GM18868 (cell line): ENCODE results near the gene STXBP2.
A peak's percentile ranks its signal among the peaks of the same experiment; 100 is the strongest.

Experiments
- ATAC-seq: cut with Tn5 transposase; IDR thresholded peaks from one replicate; pipeline ENCODE4 v1.9.1; 2021; ENCODE audit warnings: mild to moderate bottlenecking, moderate library complexity; ENCODE audit not compliant: unreplicated experiment

The STXBP2 gene

GRCh38 chr19:7677669-7678311 is 40.9 kb downstream of the STXBP2 start:
- no peak for ATAC-seq

DNA sequence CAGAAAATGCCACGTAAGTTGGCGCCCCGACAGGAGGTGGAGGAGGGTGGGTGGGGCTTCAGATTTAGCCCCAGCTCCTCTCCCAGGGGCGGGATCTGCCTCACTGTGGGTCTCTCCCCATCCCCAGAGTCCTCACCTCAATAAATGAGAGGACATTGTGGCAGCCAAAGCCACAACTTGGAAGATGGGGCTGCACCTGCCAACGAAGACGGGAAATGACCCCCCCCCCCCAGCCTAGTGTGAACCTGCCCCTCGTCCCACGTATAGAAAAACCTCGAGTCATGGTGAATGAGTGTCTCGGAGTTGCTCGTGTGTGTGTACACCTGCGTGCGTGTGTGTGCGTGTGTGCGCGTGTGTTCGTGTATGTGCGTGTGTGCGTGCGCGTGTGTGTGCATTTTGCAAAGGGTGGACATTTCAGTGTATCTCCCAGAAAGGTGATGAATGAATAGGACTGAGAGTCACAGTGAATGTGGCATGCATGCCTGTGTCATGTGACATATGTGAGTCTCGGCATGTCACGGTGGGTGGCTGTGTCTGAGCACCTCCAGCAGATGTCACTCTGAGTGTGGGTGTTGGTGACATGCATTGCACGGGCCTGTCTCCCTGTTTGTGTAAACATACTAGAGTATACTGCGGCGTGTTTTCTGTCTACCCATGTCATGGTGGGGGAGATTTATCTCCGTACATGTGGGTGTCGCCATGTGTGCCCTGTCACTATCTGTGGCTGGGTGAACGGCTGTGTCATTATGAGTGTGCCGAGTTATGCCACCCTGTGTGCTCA is 42.3 kb downstream of the STXBP2 start:
- ATAC-seq = peak; percentile 38

DNA sequence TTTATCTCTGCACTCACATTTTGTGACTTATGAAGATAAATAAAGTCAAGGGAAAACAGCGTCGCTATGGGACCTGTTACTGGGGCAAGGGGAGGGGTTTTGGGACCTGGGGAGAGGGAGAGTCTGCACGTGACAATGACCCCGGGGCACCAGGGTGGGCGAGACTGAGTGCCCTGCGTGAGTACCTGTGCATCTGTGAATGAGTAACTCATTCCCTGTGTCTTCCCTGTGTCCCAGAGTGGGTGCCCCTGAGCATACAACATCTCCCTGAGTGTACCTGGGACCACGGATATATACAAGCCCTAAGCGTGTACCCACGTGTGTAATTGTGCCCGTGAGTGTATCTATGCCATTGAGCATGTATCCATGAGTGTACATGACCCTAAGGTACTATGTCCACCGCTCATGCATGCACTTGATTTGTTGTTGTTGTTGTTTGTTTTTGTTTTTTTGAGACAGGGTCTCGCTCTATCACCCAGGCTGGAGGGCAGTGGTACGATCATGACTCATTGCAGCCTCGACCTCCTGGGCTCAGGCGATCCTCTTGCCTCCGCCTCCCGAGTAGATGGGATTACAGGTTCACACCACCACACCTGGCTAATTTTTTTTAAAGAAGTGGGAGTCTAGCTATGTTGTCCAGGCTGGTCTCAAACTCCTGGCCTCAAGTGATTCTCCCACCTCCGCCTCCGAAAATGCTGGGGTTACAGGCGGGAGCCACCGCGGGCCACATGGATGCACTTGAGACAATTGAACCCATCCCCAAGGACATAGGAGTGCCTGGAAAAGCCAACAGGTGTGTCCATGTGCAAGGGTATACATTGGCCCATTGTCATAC is 43.1 kb downstream of the STXBP2 start:
- no peak for ATAC-seq

DNA sequence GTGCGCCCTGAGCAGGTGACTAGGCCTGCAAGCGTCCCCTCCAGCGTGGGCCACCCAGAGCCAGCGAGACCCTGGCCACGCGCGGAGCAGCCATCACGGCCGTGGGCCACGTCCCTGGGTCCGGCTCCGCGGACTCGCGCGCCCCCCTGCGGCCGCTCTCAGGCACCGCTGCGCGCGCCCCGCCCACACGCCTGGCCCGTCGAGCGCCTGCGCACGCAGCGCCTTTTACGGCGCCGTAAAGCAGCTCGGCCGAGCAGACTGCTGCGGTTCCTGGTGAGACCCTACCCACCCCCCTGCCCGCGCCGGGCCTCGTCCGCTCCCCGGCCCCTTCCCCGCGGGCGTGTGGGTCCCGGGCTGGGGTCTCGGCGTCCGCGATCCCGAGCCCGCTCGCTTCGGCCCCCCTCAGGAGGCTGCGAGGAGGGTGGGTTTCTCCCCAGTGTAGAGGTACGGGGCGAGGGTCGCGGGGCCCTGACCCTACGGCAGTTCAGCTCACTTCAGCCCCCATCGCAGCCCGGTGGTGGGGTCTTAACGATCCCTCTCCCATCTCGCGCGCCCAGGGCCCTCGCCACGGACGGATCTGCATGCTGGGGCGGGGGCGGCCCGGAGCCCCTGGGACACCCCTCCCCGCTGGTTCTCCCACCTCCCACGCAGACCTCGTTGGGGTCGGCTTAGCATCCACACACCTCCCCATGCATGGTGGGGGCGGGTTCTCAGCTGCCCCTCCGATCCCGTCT is 43.9 kb downstream of the STXBP2 start, which contains the start of gene TRAPPC5:
Gene TRAPPC5 (plus strand): TSS at position 228 of the 734 bp plus-strand sequence. CDS start 1,421 bp downstream, outside the sequence.
- peak; percentile 46 for ATAC-seq

GRCh38 chr19:7681340-7682174 is 44.6 kb downstream of the STXBP2 start:
- ATAC-seq = peak; percentile 44

GRCh38 chr19:7682175-7682855 is 45.4 kb downstream of the STXBP2 start:
- ATAC-seq = no peak

DNA sequence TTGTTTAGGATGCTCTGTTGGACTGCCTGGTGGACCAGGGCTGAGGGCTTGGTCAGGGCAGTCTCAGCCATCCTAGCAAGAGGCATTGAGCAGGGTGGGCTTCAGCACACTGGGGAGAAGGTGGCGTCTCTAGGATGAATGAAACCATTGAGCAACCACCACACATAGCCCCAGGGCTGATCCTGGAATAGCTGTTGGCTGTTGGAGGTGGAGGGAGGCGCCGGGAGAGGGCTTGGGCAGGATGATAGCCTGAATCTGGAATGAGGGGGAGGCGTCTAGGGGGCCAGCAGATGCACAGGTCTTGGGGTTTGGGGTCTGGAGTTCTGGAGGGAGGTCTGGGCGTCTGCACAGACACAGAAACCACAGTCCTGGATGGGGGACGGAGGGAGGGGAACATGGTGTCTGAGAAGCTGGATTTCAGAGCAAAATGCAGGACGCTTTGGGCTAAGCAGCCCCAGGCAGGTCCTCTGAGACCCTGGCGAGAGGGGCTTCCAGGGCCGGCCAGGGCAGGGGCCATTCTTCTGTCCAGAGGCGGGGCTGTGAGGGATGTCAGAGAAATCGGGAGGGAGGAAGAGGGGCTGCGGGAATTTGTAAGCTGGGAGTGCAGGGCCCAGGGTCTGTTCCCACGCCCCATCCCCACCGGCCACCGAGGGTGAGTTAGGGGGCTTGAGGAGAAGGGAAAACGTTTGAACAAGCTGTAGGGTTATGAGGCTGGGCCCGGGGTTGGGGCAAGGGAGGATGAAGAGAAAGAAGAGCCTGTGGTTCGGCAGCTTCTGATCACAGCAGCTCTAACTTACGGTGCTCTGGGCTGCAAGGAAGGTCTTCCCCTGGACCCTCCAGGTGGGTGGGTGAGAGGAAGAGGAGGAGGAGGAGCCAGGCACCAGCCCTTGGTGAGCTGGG is 48.9 kb downstream of the STXBP2 start:
- ATAC-seq = no peak

DNA sequence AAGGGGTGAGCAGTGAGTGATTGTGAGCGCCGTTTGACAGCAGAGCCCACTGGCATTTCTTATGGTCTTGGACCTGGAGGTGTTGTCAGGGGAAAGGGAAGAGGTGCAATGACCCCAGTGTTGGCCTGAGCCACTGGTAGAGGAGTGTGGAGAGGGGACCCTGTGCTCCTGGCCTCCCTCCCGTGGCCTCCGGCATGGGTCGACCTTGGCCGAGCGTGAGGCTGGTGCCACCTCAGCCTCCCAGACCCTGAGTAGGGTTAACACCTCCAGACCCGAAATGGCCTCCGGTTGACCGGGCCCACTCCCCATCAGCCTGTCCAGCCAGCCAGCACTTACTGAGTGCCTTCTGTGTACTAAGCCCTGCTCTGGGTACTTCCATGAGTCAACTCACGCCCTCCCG is 50.3 kb downstream of the STXBP2 start:
- no peak for ATAC-seq

GRCh38 chr19:7689165-7689564 is 52.3 kb downstream of the STXBP2 start:
- no peak for ATAC-seq

- ATAC-seq = no peak
Measured at GRCh38 chr19:7690779-7691258, 53.9 kb downstream of the STXBP2 start.

GRCh38 chr19:7691497-7691896 is 54.6 kb downstream of the STXBP2 start:
- no peak for ATAC-seq

DNA sequence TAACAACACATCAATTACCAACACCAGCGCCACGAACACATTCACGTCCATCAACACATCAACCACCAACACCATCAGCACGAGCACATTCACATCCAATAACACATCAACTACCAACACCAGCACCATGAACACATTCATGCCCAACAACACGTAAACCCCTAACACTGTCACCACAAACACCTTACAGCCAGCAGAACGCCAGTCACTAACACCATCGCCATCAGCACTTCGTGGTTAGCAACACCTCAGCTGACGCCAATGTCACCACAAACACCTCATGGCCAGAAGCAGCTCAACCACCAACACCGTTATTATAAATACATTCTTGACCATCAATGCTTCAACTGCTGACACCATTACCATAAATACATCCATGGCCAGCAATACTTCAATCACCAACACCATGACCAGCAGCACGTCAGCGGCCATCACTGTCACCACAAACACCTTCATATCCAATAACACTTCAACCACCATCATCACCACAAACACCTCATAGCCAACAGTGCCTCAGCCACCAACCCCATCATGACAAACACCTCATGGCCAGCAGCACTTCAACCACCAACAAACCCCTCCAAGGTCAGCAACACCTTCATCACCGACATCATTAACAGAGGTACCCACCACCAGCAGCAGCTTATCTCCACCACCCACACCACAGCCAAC is 55.6 kb downstream of the STXBP2 start:
- no peak for ATAC-seq

DNA sequence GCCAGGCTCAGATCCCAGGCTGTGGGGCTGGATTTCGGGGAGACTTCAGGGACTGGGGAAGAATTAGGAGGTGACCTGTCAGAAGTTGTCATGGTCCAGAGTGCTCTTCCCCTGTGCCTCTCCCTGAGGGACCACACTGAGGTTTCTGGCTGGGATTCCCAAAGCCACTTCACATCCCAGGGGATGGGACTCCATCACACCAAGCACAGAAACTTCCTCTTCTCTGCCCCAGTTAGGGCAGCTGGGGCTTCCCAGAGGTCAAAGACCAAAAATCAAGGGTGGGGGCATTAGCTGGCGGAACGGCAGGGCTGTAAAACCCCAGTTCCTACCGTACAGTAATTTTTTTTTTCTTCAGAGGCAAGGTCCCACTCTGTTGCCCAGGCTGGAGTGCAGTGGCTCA is 57.6 kb downstream of the STXBP2 start:
- peak; percentile 35 for ATAC-seq
